Measurements from ENCODE around the gene PSMB8. TPM values are rescaled to one million over a fixed set of nuclear protein-coding genes. Genes with fewer than 3 reads are reported as not detected.
"Not testable (repeated sequence)": the region's sequence is repeated elsewhere in the genome, so short reads cannot be mapped to it uniquely, and the experiment has no call there.

Gene PSMB8
- total and polyA plus RNA-seq, 7 donors = 7.0 to 19.2 (median 10.3) TPM

DNA sequence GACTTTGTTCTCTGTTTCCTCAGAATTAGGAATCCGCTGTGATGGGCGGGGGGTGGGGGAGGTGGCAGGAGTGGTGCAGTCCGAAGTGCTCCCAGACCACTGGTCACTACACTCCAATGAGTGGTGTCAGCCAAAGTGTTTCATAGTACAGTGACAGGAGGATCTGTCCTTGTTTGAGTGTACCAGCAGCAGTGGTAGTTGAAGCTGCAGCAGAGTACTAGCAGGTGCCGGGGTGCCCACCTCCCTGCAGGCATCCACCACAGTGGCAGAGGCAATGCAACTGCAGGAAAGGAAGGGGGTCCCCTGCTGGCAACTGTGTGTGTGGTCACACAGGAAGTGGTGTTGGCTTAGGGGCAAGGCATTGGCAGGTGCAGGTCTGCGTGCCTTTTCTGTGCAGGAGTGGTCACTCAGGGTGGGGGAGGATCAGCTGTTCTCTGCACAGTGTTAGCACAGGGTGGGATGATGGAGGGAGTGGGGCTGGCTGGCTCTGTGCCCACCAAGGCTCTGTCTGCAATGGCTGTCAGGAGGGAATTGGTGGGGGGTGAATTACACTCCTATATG is 36.7 kb downstream of the PSMB8 start:
- TF ChIP-seq, protein P1, sequence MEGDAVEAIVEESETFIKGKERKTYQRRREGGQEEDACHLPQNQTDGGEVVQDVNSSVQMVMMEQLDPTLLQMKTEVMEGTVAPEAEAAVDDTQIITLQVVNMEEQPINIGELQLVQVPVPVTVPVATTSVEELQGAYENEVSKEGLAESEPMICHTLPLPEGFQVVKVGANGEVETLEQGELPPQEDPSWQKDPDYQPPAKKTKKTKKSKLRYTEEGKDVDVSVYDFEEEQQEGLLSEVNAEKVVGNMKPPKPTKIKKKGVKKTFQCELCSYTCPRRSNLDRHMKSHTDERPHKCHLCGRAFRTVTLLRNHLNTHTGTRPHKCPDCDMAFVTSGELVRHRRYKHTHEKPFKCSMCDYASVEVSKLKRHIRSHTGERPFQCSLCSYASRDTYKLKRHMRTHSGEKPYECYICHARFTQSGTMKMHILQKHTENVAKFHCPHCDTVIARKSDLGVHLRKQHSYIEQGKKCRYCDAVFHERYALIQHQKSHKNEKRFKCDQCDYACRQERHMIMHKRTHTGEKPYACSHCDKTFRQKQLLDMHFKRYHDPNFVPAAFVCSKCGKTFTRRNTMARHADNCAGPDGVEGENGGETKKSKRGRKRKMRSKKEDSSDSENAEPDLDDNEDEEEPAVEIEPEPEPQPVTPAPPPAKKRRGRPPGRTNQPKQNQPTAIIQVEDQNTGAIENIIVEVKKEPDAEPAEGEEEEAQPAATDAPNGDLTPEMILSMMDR (IDR thresholded peaks at IDR 0.05) = no peak
- ATAC-seq (no peak), DNase-seq (no peak)
- 61 to 75% (median 66%) methylated on average over 5 of the region's 5 CpGs for WGBS, 3 donors
- no peaks in the 10 kb centered on the region for H3K36me3 ChIP-seq (ENCODE audit: insufficient read depth in 1 of 2, low read depth in 1 of 2)
- intact Hi-C loops (cut with DNase I) = no loop called here
- no peak overlapping the region for H3K4me3 ChIP-seq
- H3K27me3 ChIP-seq (ENCODE audit: insufficient read depth in 3 of 3, low read length in 2 of 3) = peaks cover 2 to 27% (median 3%) of the 10 kb centered on the region in 3 donors
- H3K4me1 ChIP-seq = no peaks in the 10 kb centered on the region
- no peak overlapping the region for H3K27ac ChIP-seq
- no peaks in the 10 kb centered on the region for H3K9me3 ChIP-seq

DNA sequence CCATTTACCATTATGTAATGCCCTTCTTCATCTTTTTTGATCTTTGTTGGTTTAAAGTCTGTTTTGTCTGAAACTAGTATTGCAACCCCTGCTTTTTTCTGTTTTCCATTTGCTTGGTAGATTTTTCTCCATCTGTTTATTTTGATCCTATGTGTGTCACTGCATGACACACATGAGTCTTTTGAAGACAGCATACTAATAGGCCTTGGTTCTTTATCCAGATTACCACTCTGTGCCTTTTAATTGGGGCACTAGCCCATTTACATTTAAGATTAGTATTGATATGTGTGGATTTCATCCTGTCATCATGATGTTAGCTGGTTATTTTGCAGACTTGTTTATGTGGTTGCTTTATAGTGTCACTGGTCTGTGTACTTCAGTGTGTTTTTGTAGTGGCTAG is 38.4 kb downstream of the PSMB8 start:
- intact Hi-C loops (cut with DNase I); H3K9me3 ChIP-seq; ATAC-seq; H3K4me1 ChIP-seq; H3K27ac ChIP-seq; H3K36me3 ChIP-seq (ENCODE audit: insufficient read depth in 1 of 2, low read depth in 1 of 2); DNase-seq; H3K4me3 ChIP-seq: not testable (repeated sequence)
- H3K27me3 ChIP-seq (ENCODE audit: insufficient read depth in 3 of 3, low read length in 2 of 3) = peaks cover 2 to 31% (median 3%) of the 10 kb centered on the region in 3 donors

DNA sequence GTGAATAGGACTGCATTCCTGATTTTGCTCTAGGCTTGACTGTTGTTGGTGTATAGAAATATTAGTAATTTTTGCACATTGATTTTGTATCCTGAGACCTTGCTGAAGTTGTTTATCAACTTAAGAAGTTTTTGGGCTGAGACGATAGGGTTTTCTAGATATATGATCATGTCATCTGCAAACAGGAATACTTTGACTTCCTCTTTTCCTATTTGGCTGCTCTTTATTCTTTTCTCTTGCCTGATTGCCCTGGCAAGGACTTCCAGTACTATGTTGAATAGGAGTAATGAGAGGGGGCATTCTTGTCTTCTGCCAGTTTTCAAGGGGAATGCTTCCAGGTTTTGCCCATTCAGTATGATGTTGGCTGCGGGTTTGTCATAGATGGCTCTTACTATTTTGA is 40.4 kb downstream of the PSMB8 start:
- WGBS, 3 donors = 35 to 75% (median 63%) methylated on average over 2 of the region's 2 CpGs
- H3K4me3 ChIP-seq = no peak overlapping the region
- no peak overlapping the region for H3K27ac ChIP-seq
- ATAC-seq (no peak), DNase-seq (no peak)
- no peaks in the 10 kb centered on the region for H3K4me1 ChIP-seq
- intact Hi-C loops (cut with DNase I) = no loop called here
- H3K9me3 ChIP-seq = no peaks in the 10 kb centered on the region
- H3K36me3 ChIP-seq (ENCODE audit: insufficient read depth in 1 of 2, low read depth in 1 of 2) = no peaks in the 10 kb centered on the region
- H3K27me3 ChIP-seq (ENCODE audit: insufficient read depth in 3 of 3, low read length in 2 of 3) = peaks cover 2 to 38% (median 3%) of the 10 kb centered on the region in 3 donors
- TF ChIP-seq, protein P1 (IDR thresholded peaks at IDR 0.05) = no peak

DNA sequence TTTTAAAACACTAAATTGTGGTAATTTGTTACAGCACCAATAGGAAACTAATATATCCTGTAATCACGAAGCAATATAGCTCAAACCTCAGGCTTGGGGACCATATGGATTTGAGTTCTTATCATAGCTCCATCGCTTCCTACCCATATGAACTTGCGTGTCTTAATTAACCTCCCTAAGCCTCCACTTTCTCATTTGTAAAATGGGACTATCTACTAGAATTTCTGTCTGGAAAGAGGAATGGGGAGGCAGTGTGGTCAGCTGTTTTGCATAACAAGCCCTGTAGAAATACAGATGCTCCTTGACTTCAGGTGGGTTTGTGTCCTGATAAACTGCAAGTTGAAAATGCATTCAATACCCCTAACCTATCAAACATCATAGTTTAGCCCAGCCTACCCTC is 44.1 kb downstream of the PSMB8 start:
- Histone ChIP-seq H3K9me3 (no peaks in the 10 kb centered on the region), H3K27ac (no peak overlapping the region), H3K4me3 (no peak overlapping the region), H3K27me3 (ENCODE audit: insufficient read depth in 3 of 3, low read length in 2 of 3) (peaks cover 0 to 59% (median 3%) of the 10 kb centered on the region in 3 donors), H3K36me3 (ENCODE audit: insufficient read depth in 1 of 2, low read depth in 1 of 2) (no peaks in the 10 kb centered on the region), H3K4me1 (no peaks in the 10 kb centered on the region)
- 66 to 90% (median 75%) methylated on average over 3 of the region's 3 CpGs for WGBS, 3 donors
- ATAC-seq (no peak), DNase-seq (no peak)
- intact Hi-C loops (cut with DNase I) = loop anchor here (5.0 kb wide), 1 partner anchor 552 kb away; no protein-coding TSS in a partner anchor
- TF ChIP-seq, protein P1 (IDR thresholded peaks at IDR 0.05) = no peak

DNA sequence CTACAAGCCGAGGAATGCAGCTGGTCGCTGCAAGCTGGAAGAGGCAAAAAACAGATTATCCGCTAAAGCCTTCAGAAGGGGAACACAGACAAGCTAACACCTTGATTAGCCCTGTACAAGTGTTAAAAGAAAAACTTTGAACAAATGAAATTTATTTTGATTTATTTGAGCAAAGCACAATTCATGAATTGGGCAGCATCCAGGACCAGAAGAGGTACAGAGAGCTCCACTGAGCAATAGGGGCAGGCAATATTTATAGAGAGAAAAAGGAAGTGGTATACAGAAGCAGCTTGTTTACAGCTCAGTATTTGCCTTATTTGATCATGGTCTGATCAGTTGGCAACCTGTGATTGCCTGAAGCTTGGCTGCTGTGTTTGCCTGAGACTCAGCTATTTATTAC is 44.7 kb downstream of the PSMB8 start:
- Histone ChIP-seq H3K9me3 (no peaks in the 10 kb centered on the region), H3K27me3 (ENCODE audit: insufficient read depth in 3 of 3, low read length in 2 of 3) (peaks cover 2 to 59% (median 3%) of the 10 kb centered on the region in 3 donors), H3K4me1 (no peaks in the 10 kb centered on the region), H3K36me3 (ENCODE audit: insufficient read depth in 1 of 2, low read depth in 1 of 2) (no peaks in the 10 kb centered on the region), H3K27ac (no peak overlapping the region), H3K4me3 (no peak overlapping the region)
- ATAC-seq (no peak), DNase-seq (no peak)
- intact Hi-C loops (cut with DNase I) = loop anchor here (5.0 kb wide), 1 partner anchor 552 kb away; no protein-coding TSS in a partner anchor
- TF ChIP-seq, protein P1 (IDR thresholded peaks at IDR 0.05) = no peak
- WGBS, 3 donors = 93 to 98% (median 94%) methylated on average over 3 of the region's 3 CpGs

Measured in psoas muscle (tissue), 8 donors.